Activated naive CD4-positive, alpha-beta T cell treated with anti-CD3 and anti-CD28 coated beads, Interleukin-2, amount 50 U/mL, for 24 hours (primary cell): ENCODE data around the gene SCFD2.

Experiments used
- H3K27ac Mint-ChIP-seq: one replicate; pipeline ENCODE4 v1.8.0; 2021; ENCODE audit warnings: mild to moderate bottlenecking, mixed read lengths
- H3K27me3 Mint-ChIP-seq: one replicate; pipeline ENCODE4 v1.8.0; 2021; ENCODE audit warnings: mixed read lengths
- H3K36me3 Mint-ChIP-seq: one replicate; pipeline ENCODE4 v1.8.0; 2021; ENCODE audit warnings: mixed read lengths
- H3K4me1 Mint-ChIP-seq: one replicate; pipeline ENCODE4 v1.8.0; 2021; ENCODE audit warnings: mixed read lengths
- H3K4me3 Mint-ChIP-seq: one replicate; pipeline ENCODE4 v1.8.0; 2021; ENCODE audit warnings: mild to moderate bottlenecking, mixed read lengths
- H3K9me3 Mint-ChIP-seq: one replicate; pipeline ENCODE4 v1.8.0; 2021; ENCODE audit warnings: mixed read lengths

SCFD2 gene

DNA sequence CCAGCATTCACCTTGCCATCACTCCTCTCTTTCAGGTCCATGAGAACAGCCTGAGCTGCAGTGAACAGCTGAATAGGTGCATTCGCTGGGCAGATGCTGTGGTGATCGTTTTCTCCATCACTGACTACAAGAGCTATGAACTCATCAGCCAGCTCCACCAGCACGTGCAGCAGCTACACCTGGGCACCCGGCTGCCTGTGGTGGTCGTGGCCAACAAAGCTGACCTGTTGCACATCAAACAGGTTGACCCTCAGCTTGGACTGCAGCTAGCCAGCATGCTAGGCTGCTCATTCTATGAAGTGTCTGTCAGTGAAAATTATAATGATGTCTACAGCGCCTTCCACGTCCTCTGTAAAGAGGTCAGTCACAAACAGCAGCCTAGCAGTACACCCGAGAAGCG, 500.6 kb downstream of the SCFD2 start:
- Mint-ChIP-seq H3K4me3 (no peak overlapping the region), H3K27ac (no peak overlapping the region), H3K4me1 (peaks cover 5% of the 10 kb centered on the region), H3K9me3 (no peaks in the 10 kb centered on the region), H3K36me3 (no peaks in the 10 kb centered on the region), H3K27me3 (peaks cover 15% of the 10 kb centered on the region)

DNA sequence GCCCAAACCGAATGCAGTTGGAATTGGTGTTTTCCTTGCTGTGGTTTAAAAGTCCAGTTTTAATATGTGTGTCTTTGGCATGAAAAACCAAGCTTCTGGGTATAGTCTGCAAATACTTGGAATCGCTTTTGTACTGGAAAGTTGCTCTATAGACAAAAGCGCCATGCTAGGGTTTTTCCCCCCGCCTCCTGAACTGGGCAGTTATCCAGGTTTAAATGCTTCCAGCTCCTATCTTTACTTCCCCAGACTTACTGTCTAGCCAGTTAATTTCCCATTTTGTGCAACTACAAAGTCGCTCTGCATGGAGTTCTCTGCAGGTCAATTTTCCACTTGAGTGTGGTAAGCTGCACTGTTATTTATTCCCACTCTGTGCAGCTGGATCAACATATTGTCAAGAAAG, 501.1 kb downstream of the SCFD2 start:
- H3K4me3 Mint-ChIP-seq, result no peak overlapping the region
- H3K36me3 Mint-ChIP-seq, result no peaks in the 10 kb centered on the region
- no peak overlapping the region for H3K27ac Mint-ChIP-seq
- H3K27me3 Mint-ChIP-seq, result peaks cover 16% of the 10 kb centered on the region
- H3K9me3 Mint-ChIP-seq, result no peaks in the 10 kb centered on the region
- peaks cover 5% of the 10 kb centered on the region for H3K4me1 Mint-ChIP-seq

DNA sequence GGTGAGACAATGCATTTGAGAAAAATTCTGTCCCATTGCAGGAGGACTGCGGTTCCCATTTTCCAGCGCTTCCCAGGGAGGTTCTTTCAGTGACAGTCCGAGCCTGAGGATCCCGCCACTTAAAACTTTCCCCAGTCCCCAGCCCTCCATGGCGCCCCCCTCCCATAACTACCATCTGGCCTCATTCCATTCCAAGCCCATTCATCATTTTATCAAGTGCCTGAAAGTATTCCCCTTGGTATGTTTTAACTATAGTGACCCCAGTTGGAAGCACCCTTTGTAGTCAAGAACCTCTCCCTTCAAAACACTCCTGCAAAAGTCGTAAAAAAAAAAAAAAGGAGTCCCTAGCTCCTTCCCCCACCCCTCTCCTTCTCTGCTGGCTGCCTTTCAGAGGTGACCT, 502.5 kb downstream of the SCFD2 start:
- no peak overlapping the region for H3K4me3 Mint-ChIP-seq
- no peaks in the 10 kb centered on the region for H3K9me3 Mint-ChIP-seq
- peaks cover 16% of the 10 kb centered on the region for H3K27me3 Mint-ChIP-seq
- no peak overlapping the region for H3K27ac Mint-ChIP-seq
- peaks cover 5% of the 10 kb centered on the region for H3K4me1 Mint-ChIP-seq
- H3K36me3 Mint-ChIP-seq, result peaks cover under 1% of the 10 kb centered on the region

DNA sequence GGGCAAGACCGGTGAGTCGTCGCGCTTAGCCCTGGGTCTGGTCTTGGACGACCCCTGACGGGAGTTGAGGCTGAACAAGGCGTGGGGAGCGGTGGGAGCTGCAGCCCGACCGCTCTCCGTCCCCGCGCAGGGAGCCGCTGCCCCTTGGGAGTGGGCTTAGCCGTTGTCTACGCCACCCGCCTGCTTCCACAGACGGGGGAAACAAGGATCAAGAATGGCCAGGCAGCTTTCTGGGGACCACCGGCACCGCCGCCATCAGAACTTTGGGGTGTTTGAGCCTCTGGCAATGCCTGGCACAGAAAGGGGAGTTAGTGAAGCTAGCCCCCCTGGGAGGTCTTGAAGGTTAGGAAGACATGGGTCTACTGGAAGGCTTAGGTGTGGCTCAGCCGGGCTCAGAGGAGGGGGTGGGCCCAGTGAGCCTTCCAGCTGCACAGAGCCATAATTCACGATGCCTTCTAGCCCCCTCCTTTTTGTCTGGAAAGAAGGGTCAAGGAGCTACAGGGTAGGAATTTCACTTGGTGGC, 503.2 kb downstream of the SCFD2 start:
- no peaks in the 10 kb centered on the region for H3K9me3 Mint-ChIP-seq
- peaks cover 5% of the 10 kb centered on the region for H3K4me1 Mint-ChIP-seq
- H3K27me3 Mint-ChIP-seq, result peaks cover 18% of the 10 kb centered on the region
- H3K36me3 Mint-ChIP-seq, result peaks cover 4% of the 10 kb centered on the region
- H3K4me3 Mint-ChIP-seq, result peak overlapping the region; percentile 70
- H3K27ac Mint-ChIP-seq, result no peak overlapping the region

DNA sequence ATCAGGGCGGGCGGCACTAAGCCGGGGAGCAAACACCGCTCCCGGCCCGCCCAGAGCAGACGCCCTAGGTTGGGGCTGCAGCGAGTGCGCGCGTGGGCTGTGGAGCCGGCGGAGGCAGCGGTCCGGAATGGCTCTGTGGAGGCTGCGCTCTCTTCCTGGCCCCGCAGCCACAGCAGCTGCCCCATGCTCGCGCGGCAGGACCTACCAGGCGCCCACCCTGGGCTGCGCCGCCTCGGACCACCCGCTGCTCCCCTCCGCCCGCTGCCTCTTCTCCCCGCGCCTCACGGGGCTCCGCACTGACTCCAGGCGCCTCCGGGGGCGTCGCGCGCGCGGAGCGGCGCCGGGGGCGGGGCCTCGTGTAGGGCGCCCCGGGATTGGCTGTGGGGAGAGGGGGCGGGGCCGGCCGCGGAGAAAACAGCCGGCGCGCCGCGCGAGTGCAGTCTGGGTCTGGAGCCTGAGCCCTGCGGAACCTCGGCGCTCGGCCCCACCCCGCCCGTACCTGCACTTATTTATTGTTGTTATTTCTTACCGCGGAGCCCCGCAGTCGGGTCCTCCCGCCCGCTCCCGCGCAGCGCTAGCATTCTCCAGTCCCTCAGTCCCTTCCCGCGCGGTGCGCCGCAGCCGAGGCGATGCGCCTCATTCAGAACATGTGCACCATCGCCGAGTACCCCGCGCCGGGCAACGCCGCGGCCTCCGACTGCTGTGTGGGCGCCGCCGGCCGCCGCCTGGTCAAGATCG, 503.8 kb downstream of the SCFD2 start, which contains the start of gene RASL11B:
TSS of gene RASL11B (plus strand) at position 439 of the 738 bp plus-strand sequence. CDS start at position 630, 191 bp downstream.
- no peaks in the 10 kb centered on the region for H3K9me3 Mint-ChIP-seq
- H3K4me1 Mint-ChIP-seq, result peaks cover 5% of the 10 kb centered on the region
- H3K27me3 Mint-ChIP-seq, result peaks cover 22% of the 10 kb centered on the region
- H3K36me3 Mint-ChIP-seq, result peaks cover 4% of the 10 kb centered on the region
- no peak within 1 kb of the TSS for H3K27ac Mint-ChIP-seq
- H3K4me3 Mint-ChIP-seq, result peak within 1 kb of the TSS; percentile 81

DNA sequence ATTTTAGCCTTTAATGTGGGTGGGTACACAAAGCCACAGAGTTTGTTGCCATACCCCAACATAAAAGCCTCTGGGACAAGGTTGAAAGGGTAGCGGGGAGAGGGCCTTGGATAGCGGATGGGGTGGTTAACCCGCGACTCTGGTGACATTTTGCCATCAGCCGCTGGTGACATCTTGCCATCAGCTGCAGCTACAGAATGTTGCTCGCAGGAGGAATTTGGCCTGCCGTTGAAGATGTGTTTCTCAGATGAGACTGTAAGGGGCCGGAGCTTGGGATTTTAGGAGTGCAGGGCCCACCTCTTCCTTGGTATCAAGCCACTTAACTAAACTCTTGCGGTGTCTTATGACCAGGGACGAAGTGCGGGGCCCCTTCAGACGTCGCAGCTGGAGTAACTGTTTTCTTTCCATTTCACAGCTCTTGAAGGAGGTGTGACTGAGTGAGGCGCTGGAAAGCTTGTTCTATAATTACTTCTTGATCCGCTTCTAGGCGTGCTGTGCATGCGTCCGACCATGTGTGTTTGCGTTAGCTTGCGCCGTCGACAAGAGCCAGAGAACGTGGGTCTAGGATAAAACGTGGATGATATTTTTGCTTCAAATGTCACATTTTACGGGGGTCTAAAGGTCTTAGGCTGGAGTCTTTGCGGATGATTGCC, 504.6 kb downstream of the SCFD2 start:
- H3K4me3 Mint-ChIP-seq, result peak overlapping the region; percentile 81
- no peaks in the 10 kb centered on the region for H3K9me3 Mint-ChIP-seq
- H3K27me3 Mint-ChIP-seq, result peaks cover 24% of the 10 kb centered on the region
- no peak overlapping the region for H3K27ac Mint-ChIP-seq
- H3K4me1 Mint-ChIP-seq, result peaks cover 5% of the 10 kb centered on the region
- H3K36me3 Mint-ChIP-seq, result peaks cover 4% of the 10 kb centered on the region

DNA sequence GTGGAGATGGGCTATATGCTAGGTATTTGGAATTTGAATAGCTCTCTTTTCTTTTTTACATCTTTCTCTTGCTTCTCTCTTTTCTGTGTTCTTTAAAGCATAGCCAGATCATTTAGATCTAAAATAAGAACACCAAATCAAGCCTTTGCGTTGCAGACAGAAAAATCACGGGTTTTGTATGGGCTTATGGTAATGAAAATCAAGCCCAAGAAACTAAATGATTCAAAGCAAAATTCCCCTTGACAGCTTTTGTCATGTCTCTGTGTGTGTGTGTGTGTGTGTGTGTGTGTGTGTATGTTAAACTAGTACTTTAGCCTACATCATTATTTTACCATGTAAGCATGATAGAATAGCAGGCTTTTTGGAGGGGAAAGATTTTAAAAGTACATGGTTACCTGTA, 505.5 kb downstream of the SCFD2 start:
- peaks cover 4% of the 10 kb centered on the region for H3K36me3 Mint-ChIP-seq
- peaks cover 5% of the 10 kb centered on the region for H3K4me1 Mint-ChIP-seq
- H3K27me3 Mint-ChIP-seq, result peaks cover 24% of the 10 kb centered on the region
- H3K4me3 Mint-ChIP-seq, result no peak overlapping the region
- no peaks in the 10 kb centered on the region for H3K9me3 Mint-ChIP-seq
- no peak overlapping the region for H3K27ac Mint-ChIP-seq

DNA sequence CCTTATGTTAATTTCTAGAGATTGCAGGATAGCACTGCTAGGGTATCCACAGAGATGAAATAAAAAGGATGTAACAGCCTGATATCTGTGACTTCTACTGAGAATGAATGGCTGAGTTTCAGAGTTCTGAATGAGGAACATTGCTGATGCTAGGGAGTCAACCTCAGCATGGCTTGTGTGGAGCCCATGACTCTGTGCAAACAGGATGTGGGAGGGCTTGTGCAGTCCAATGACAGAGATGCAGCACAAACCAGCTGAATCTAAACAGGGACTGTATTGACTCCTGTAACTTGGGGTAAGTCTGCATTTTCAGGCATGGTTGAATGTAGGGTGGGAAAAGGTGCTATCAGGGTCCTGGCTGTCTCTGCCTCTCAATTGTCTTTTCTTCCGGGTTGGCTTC, 509.1 kb downstream of the SCFD2 start:
- H3K9me3 Mint-ChIP-seq, result no peaks in the 10 kb centered on the region
- peaks cover 18% of the 10 kb centered on the region for H3K27me3 Mint-ChIP-seq
- peaks cover 4% of the 10 kb centered on the region for H3K36me3 Mint-ChIP-seq
- no peak overlapping the region for H3K27ac Mint-ChIP-seq
- H3K4me1 Mint-ChIP-seq, result peaks cover 5% of the 10 kb centered on the region
- H3K4me3 Mint-ChIP-seq, result no peak overlapping the region

DNA sequence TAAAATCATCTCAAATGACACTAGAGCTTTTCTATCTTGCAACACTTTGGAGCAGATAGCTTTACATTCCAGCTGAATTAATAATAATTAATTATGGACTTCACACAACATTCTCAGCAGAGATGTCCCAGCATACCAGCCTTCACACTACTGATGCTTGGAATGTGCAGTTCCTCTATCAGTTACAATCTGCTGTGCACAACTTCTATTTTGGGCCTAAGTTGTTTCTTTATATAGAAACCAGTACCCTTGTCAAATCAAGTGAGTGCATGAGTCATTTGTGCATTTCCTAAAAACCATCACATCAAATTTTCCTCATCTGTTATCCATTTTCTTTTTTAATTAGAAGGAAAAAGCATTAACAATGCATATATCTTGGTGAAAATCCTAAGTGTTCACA, 512.5 kb downstream of the SCFD2 start:
- Mint-ChIP-seq H3K27me3 (peaks cover 7% of the 10 kb centered on the region), H3K9me3 (no peaks in the 10 kb centered on the region), H3K36me3 (peaks cover 4% of the 10 kb centered on the region), H3K4me1 (no peaks in the 10 kb centered on the region), H3K27ac (no peak overlapping the region), H3K4me3 (no peak overlapping the region)

DNA sequence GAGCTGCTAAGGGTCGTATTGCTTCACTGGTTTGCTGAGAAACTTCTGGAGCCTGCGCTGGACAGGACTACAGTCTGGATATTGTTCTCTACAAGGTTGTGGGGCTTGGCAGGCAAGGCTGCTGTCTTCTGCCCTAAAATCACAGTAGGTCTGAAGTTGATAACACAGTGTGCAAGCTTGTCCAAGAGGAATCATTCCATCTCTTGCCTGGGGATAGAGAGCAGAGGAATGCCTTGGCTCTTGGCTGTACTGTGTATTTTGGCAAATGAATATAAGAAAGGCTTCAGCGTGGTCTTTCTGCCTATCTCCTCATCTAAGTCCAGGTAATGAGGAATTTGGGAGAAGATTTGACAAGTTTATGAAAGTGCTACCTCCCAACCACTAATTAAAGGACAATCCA, 513.1 kb downstream of the SCFD2 start:
- peaks cover 6% of the 10 kb centered on the region for H3K27me3 Mint-ChIP-seq
- no peaks in the 10 kb centered on the region for H3K36me3 Mint-ChIP-seq
- no peaks in the 10 kb centered on the region for H3K9me3 Mint-ChIP-seq
- H3K4me1 Mint-ChIP-seq, result no peaks in the 10 kb centered on the region
- no peak overlapping the region for H3K27ac Mint-ChIP-seq
- no peak overlapping the region for H3K4me3 Mint-ChIP-seq

DNA sequence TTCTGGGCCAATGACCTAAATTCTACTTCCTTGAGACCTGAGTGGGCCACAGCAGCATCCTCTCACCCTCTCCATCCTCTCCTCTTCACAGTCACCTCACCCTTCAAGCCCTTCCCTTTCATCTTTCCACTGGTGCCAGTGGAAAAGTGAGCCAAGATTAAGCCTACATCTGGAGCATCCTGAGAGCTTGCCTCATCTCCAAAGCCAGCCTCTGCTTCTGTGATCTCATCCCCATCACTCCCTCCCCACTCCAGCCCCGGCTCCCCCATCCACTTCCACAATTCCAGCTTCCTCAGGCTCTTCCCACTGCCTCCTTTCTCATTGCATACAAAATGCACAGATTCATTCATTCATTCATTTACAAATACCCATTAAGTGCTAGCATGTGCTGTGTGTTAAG, 513.8 kb downstream of the SCFD2 start:
- H3K4me1 Mint-ChIP-seq, result no peaks in the 10 kb centered on the region
- no peak overlapping the region for H3K4me3 Mint-ChIP-seq
- H3K36me3 Mint-ChIP-seq, result no peaks in the 10 kb centered on the region
- no peaks in the 10 kb centered on the region for H3K9me3 Mint-ChIP-seq
- H3K27me3 Mint-ChIP-seq, result peaks cover 2% of the 10 kb centered on the region
- no peak overlapping the region for H3K27ac Mint-ChIP-seq

DNA sequence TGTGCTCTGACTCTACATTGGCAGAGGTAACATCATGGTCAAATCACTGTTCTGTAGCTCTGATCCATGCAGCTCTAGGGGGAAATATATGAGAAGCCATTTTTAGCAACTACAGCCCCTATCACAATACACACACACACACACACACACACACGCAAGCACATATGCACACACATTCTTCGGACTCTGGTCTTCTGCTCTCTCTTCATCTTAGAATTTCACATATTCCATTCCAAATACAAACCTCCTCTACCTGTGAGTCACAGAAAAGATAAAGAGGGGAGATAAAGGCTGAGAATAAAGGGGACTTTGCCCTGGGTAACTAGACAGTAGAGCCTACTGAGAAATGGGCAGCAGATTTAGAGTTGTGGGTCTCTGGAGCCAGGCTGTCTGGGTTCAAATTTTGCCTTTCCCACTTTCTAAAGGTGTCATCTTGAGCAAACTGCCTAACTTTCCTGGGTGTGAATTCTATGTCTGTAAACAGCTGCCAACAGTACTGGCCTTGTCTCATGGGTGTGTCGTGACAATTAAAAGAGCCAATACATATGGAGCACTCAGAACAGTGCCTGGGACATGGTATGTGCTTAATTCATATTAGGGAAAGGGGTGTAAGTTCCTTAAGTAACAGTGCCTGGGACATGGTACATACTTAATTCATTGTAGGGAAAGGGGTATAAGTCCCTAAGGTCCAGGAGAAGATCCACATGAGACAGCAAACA, 515.3 kb downstream of the SCFD2 start:
- Mint-ChIP-seq H3K4me3 (no peak overlapping the region), H3K27me3 (no peaks in the 10 kb centered on the region), H3K9me3 (no peaks in the 10 kb centered on the region), H3K27ac (no peak overlapping the region), H3K4me1 (no peaks in the 10 kb centered on the region), H3K36me3 (no peaks in the 10 kb centered on the region)

DNA sequence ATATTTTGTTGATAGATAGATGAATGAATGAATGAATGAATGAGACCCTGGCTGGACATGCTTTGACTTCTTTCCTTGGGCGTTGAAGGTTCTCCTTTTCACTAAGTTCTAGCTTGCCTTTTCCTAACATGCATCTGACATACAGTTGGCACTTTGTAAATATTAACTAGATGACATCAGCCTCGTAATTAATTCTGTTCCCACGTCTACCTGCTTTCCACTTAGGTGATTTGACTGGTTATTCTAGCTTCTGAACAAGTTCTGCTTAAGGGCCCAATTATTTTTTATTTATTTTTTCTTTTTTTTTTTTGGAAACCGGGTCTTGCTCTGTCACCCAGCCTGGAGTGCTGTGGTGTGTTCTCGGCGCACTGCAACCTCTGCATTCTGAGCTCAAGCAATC, 517.6 kb downstream of the SCFD2 start:
- Mint-ChIP-seq H3K27ac (no peak overlapping the region), H3K4me3 (no peak overlapping the region), H3K36me3 (no peaks in the 10 kb centered on the region), H3K9me3 (no peaks in the 10 kb centered on the region), H3K27me3 (no peaks in the 10 kb centered on the region), H3K4me1 (no peaks in the 10 kb centered on the region)

DNA sequence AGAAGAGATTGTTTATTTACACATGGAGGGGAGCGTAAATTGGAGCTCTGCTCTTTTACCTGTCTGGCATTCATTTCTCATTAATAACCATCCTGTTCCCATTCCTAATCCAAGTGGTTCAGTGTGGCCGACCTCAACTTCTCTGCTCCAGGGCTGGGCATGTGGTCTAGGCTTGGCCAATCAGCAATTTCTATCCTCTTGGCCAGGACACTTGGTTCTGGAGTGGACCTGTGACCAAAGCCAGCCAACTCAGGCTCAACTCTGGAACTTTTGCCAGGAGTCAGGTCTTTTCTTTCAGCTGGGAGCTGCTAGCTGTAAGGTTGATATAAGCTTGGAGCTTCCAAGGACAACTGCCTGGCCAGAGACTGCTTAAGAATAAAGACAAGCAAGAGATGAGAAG, 519.4 kb downstream of the SCFD2 start:
- Mint-ChIP-seq H3K9me3 (no peaks in the 10 kb centered on the region), H3K4me1 (no peaks in the 10 kb centered on the region), H3K27me3 (no peaks in the 10 kb centered on the region), H3K4me3 (no peak overlapping the region), H3K36me3 (no peaks in the 10 kb centered on the region), H3K27ac (no peak overlapping the region)

DNA sequence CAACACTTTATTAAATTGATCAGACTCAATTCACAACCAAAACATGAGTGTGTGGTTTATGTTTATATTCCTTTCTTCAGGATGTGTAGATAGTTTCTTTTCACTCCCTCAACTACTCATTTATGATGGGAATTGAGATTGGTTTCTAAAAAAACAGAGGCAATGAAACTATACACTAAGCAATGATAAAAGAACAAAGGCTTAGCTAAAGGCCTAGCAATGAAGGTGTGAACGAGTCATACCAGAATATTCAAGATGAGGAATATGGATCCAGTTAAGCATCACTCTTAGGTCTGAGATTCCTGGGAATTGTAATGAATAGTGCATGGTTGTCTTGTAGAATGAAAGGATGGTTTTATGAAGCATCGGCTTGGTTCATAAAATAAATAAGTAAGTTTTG, 521.3 kb downstream of the SCFD2 start:
- Mint-ChIP-seq H3K27me3 (no peaks in the 10 kb centered on the region), H3K4me3 (no peak overlapping the region), H3K27ac (no peak overlapping the region), H3K4me1 (no peaks in the 10 kb centered on the region), H3K36me3 (no peaks in the 10 kb centered on the region), H3K9me3 (no peaks in the 10 kb centered on the region)

DNA sequence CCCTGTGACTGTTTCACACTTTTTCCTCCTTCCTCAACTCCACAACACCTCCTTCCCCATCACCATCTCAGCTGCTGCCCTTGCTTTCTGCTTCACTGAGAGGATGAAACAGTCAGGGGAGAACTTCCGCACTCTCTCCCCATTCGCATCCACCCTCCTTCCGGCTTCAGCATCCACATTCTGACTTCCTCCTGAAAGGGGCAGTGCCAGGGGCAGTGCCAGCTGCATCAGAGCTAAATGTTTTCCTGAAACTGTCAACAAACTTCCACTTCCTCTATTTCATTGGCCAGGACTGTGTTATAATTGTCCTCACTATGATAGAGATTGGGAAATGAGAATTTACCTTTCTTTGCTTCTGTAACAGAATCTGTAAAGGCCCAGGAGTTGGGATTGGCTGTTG, 521.9 kb downstream of the SCFD2 start:
- no peaks in the 10 kb centered on the region for H3K36me3 Mint-ChIP-seq
- no peak overlapping the region for H3K27ac Mint-ChIP-seq
- H3K4me3 Mint-ChIP-seq, result no peak overlapping the region
- no peaks in the 10 kb centered on the region for H3K4me1 Mint-ChIP-seq
- no peaks in the 10 kb centered on the region for H3K9me3 Mint-ChIP-seq
- H3K27me3 Mint-ChIP-seq, result no peaks in the 10 kb centered on the region
